Cardiac fibroblast (primary cell): ENCODE results near the gene PTGFRN.

Experiments used
- DNase-seq, 2 donors: peaks; one replicate each; pipeline versions ENCODE4 v3.0.0 to v3.0.0-alpha.2; 2010; ENCODE audit warnings: low read depth in 2 of 2
- H3K4me3 ChIP-seq, 2 donors: replicated peaks in 1 of 2; 1 replicate in 1 of 2; 2 replicates in 1 of 2; pipeline ENCODE4 v1.5.1; 2011; ENCODE audit warnings: low read depth in 2 of 2, low read length in 2 of 2, mild to moderate bottlenecking in 2 of 2, moderate library complexity in 1 of 2
- CTCF ChIP-seq: IDR thresholded peaks from one replicate; pipeline ENCODE4 v1.5.1; 2011; ENCODE audit warnings: low read depth, mild to moderate bottlenecking, low read length, inconsistent platforms

The PTGFRN gene

GRCh38 chr1:116902723-116903383 lies 6.9 kb upstream of the PTGFRN start:
- DNase-seq = no peak
- H3K4me3 ChIP-seq = no peak overlapping the region
- TF ChIP-seq CTCF = no peak

DNA sequence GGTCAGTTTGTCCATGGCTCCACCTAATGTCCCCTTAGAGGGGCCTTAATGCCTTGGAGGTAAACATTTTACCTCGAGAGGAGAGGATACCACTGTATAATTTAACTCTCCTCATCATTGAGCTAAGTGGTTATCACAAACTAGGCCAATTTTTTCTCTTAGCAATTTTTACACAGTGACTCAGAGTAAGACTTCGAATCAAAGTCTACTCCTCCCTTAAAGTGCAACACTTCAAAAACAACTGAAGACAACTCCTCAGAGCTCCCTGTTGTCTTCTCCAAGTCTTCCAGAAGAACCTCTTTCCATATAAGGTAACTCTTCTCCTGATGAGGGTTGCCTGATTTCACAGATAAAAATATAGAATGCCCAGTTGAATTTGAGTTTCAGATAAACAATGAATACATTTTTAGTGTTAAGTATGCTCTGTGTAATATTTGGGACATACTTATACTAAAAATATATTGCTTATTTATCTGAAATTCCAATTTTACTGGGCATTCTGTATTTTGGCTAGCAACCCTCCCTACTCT lies 4.9 kb upstream of the PTGFRN start:
- TF ChIP-seq CTCF = no peak
- no peak overlapping the region for H3K4me3 ChIP-seq
- DNase-seq = no peak

GRCh38 chr1:116906812-116907211 lies 2.9 kb upstream of the PTGFRN start:
- H3K4me3 ChIP-seq = no peak overlapping the region
- no peak for DNase-seq
- no peak for TF ChIP-seq CTCF

GRCh38 chr1:116907351-116907750 lies 2.4 kb upstream of the PTGFRN start:
- no peak for TF ChIP-seq CTCF
- no peak overlapping the region for H3K4me3 ChIP-seq
- DNase-seq = no peak

DNA sequence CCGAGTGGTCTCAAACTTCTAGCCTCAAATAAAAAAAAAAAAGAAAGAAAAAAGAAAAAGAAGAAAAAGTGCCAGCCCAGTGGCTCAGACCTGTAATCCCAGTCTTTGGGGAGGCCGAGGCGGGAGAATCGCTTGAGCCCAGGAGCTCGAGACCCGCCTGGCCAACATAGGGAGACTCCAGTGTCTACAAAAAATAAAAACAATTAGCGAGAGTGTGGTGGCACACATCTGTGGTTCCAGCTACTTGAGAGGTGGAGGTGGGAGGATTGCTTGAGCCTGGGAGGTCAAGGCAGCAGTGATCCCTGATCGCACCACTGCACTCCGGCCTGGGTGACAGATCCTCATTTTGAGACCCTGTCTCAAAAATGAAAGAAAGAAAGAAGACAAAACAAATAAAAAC lies 1.4 kb upstream of the PTGFRN start:
- TF ChIP-seq CTCF = no peak
- no peak overlapping the region for H3K4me3 ChIP-seq
- no peak for DNase-seq

DNA sequence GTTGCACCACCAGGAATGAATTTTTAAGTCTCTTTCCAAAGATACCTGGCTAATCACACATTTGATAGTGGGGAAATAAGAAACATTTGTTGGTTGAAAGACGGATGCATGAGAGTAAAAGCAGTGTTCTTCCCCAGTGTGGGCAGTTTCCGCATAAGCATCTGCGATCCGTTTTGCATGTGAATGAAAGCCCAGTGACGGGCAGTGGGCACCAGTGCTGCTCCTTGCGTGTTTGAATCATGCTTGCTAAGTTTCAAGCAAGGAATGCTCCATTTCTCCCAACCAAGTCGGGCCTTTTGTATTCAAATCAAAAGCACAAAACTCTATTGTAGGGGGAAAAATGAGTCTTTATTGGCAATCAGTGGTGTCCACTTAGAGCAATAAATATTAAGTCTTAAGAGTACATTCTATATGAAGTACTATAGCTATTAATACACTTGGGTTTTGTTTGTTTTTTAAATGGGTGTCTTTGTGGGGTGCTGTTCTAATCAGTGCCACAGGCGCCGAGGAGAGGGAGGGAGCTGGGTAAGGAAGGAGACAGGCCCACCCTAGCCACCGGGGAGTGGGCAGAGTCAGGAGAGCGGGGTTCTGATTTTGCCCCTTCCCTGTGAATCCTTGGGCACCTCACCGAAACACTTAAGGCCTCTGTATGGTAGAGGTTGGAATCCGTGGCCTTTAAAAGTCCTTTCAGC lies 750 bp upstream of the PTGFRN start:
- peak overlapping the region; percentile 61 to 69 for H3K4me3 ChIP-seq
- TF ChIP-seq CTCF = no peak
- no peak for DNase-seq
